Astrocyte (in vitro differentiated cells and primary cell): Measurements from ENCODE around the gene KIAA0825.

ENCODE experiments used
- EZH2 ChIP-seq: IDR thresholded peaks from 2 replicates; pipeline ENCODE4 v1.6.1; 2012; ENCODE audit warnings: mild to moderate bottlenecking, low read length, inconsistent platforms; ENCODE audit not compliant: insufficient read depth
- TF ChIP-seq, protein P1 (sequence below): IDR thresholded peaks from 2 replicates; pipeline ENCODE4 v1.5.1; 2011; ENCODE audit warnings: low read depth, mild to moderate bottlenecking, inconsistent platforms, low read length, moderate library complexity; ENCODE audit not compliant: insufficient read depth

DNA sequence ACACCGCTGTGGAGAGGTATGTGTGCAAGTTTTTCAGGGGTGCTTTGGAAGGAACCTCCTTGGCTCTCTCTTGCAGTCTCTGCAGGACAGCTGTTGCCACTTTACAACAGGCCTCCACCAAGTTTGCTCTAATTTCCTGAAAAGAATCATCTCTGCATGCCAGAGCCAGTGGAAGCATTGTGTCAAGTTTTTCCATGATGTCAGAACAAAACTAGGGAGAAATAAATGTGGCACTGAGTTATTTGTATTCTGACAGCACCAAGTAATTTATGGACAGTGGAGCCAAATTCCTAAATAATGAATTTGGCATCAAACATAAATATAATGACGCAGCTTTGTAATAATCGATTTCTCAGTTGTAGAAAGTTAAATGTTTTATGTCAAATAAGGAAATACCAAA lies 146.9 kb downstream of the KIAA0825 start:
- TF ChIP-seq, protein P1, sequence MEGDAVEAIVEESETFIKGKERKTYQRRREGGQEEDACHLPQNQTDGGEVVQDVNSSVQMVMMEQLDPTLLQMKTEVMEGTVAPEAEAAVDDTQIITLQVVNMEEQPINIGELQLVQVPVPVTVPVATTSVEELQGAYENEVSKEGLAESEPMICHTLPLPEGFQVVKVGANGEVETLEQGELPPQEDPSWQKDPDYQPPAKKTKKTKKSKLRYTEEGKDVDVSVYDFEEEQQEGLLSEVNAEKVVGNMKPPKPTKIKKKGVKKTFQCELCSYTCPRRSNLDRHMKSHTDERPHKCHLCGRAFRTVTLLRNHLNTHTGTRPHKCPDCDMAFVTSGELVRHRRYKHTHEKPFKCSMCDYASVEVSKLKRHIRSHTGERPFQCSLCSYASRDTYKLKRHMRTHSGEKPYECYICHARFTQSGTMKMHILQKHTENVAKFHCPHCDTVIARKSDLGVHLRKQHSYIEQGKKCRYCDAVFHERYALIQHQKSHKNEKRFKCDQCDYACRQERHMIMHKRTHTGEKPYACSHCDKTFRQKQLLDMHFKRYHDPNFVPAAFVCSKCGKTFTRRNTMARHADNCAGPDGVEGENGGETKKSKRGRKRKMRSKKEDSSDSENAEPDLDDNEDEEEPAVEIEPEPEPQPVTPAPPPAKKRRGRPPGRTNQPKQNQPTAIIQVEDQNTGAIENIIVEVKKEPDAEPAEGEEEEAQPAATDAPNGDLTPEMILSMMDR: no peak
- TF ChIP-seq EZH2: no peak
